Testis (tissue), 2 donors: ENCODE data around the gene GCNT2.

ENCODE experiments used
- CTCF ChIP-seq, 3 experiments: fragments of 450-650 bp in 2 of 3; fragments of 200-600 bp in 1 of 3; sonication (generic) in 1 of 3; IDR thresholded peaks; one replicate each; pipeline ENCODE4 v1.5.1; 2016 to 2019; ENCODE audit warnings: antibody characterized with exemption in 3 of 3, mild to moderate bottlenecking in 2 of 3, moderate library complexity in 1 of 3
- POLR2A ChIP-seq: fragments of 450-650 bp; IDR thresholded peaks from one replicate; pipeline ENCODE4 v1.6.1; 2017; ENCODE audit warnings: antibody characterized with exemption, mild to moderate bottlenecking, moderate library complexity

DNA sequence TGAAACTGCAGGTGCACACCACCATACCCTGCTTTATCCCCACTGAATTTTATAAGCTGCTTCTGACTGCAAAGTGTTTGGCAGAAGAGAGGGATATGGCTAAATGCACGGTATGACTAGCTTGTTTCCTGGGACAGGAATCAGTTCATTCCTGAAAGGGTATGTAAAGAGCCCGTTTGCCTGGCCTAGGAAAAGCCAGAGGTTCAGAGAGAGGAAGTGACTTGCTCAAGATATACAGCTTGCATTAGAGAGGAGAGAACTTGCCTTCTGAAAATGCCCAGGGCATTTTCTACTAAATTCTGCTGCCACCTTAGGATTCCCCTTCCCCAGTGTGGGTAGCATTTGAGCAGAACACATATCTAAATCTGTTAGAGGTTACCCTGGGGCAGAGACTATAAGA, 683 bp upstream of the GCNT2 start:
- TF ChIP-seq CTCF (IDR thresholded peaks at IDR 0.05), result no peak
- no peak for TF ChIP-seq POLR2A
